ENCODE measurements around the gene OLFML1.

- TF ChIP-seq NFIC (IDR thresholded peaks at IDR 0.05; ENCODE audit: low read depth, low read length) (no peak), ZNF274 (IDR thresholded peaks at IDR 0.05; ENCODE audit: insufficient read depth, insufficient read length) (no peak), TAF1 (IDR thresholded peaks at IDR 0.05; ENCODE audit: borderline replicate concordance, low read depth, low read length) (no peak), POLR2A (IDR thresholded peaks at IDR 0.05; ENCODE audit: low read depth, low read length) (no peak), REST (IDR thresholded peaks at IDR 0.05; ENCODE audit: low read depth, low read length) (no peak), RAD21 (IDR thresholded peaks at IDR 0.05; ENCODE audit: insufficient read depth, low read depth, low read length) (no peak)
- TF ChIP-seq, protein P1, sequence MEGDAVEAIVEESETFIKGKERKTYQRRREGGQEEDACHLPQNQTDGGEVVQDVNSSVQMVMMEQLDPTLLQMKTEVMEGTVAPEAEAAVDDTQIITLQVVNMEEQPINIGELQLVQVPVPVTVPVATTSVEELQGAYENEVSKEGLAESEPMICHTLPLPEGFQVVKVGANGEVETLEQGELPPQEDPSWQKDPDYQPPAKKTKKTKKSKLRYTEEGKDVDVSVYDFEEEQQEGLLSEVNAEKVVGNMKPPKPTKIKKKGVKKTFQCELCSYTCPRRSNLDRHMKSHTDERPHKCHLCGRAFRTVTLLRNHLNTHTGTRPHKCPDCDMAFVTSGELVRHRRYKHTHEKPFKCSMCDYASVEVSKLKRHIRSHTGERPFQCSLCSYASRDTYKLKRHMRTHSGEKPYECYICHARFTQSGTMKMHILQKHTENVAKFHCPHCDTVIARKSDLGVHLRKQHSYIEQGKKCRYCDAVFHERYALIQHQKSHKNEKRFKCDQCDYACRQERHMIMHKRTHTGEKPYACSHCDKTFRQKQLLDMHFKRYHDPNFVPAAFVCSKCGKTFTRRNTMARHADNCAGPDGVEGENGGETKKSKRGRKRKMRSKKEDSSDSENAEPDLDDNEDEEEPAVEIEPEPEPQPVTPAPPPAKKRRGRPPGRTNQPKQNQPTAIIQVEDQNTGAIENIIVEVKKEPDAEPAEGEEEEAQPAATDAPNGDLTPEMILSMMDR (IDR thresholded peaks at IDR 0.05 in 2 of 3, conservative IDR thresholded peaks at IDR 0.05 in 1 of 3; ENCODE audit: control insufficient read depth in 2 of 3, extremely low read depth in 1 of 3, insufficient read depth in 1 of 3, low read depth in 3 of 3, low read length in 3 of 3) = no peak
Observed at GRCh38 chr11:7486781-7487140, 1.5 kb downstream of the OLFML1 start.
